Medulla oblongata (tissue), 1 donor: ENCODE results near the gene UBE2S.
"Not testable (repeated sequence)": the region's sequence is repeated elsewhere in the genome, so short reads cannot be mapped to it uniquely, and the experiment has no call there.

Experiments used
- DNase-seq: peaks from one replicate; pipeline ENCODE4 v3.0.0-alpha.2; 2015; ENCODE audit errors: extremely low spot score

Gene UBE2S

DNA sequence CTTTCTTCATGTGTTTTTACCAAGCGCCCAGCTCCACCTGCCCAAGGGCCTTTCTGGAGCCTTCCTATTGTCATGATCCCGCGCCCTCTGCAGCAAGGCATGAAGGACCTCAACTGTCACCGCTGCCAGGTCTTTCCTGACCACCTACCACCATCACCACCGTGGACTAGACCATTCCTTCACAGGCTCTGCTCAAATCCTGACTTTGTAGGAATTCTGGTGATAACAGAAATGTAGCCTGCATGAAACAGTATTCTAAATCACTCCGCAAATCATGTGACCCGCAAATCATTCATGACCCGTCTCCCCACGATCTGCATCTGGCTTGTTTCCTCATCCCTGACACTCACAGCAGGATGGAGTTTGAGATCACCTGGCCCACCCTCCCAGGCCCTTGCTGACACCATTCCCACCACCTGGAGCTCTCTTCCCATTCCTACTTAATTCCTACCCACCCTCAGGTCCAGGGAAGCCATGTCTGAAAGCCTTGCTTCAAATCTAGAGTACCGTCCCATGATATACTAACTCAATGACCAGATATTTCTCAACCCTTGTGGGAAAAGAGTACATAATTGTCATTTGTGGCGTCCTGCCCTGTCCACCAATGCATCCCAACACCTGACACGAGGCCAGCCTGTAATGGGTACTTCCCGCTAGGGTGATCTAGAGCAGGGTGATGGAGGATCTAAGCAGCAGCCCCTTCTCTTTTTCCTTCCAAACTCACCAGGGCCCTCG, 1.3 kb downstream of the UBE2S start:
- DNase-seq: no peak

DNA sequence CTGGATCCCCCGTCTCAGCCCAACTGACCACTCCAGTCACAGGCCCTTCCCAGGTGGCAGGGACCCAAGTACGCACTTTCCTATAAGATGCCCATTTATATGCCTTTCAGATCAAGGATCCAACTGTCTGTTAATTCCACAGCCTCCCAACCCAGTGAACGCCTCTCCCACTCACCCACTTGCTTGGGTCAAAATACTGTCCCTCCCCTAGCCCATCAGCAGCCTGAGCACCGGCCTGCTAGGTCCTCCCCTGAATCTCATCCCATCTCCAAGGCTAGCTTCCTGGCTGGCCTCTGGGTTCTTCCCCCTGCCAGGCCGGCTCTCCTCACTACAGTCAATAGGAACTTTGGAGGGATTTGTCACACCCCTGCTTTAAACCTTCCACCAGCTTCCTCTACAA, 1.9 kb downstream of the UBE2S start:
- no peak for DNase-seq

DNA sequence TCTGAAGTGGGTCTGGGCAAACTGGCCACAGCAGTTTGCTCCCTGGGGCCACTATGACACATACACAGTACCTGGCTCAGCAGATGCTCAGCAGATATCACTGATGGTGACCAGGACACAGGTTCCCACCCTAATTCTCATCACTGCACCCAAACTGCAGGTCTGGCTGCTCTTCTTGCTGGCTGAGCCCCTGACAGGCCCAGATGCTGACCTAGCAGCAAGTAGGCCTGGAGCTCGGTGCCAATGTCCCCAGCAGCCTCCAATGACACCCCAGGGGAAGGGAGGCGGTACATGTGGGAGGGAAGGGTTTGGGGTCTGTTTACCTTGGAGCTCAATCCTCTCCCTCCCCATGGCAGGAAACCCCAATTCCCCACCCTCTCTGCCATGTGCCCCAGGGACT, 5.1 kb downstream of the UBE2S start:
- no peak for DNase-seq

- DNase-seq: not testable (repeated sequence)
Observed at GRCh38 chr19:55401390-55401789, 6.2 kb downstream of the UBE2S start.

- no peak for DNase-seq
Observed at GRCh38 chr19:55400281-55401087, 7.1 kb downstream of the UBE2S start.

- no peak for DNase-seq
Observed at GRCh38 chr19:55398200-55398925, 9.2 kb downstream of the UBE2S start.

DNA sequence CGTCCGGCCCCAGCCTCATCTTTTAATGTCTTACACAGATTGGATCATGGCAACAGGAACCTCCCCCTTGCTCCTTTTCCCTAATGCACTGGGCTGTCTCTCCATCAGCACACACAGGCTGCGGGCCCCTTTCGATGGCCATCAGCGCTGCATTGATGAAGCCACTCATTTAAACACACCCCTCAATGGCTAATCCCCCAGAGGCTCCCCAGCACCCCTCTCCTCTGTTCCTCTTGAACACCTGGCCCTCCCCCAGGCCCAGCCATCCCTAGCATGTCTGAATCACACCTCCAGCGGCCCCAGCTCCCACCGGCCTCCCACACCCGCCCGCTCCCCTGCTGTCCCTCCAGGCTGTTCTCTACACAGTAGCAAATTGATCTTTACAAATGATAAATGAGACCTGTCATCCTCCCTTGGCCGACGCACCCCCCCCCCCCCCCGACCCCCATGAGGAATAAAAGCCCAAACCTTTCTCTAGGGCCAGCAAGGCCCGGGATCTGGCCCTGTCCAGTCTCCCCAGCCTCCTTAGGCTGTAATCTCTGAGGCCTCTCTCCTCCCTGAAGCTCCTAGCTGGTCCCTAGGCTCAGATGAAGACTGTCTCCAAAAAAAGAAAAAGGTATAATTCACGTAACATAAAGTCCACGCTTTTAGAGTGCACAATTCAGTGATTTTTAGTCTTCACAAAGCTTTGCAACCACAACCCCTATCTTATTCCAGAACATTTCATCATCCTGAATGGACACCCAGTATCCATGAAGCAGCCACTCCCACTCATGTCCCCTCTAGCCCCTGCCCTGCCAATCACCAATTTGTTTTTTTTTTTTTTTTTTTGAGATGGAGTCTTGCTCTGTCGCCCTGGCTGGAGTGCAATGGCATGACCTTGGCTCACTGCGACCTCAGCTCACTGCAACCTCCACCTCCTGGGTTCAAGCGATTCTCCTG, 14.5 kb downstream of the UBE2S start:
- no peak for DNase-seq

DNA sequence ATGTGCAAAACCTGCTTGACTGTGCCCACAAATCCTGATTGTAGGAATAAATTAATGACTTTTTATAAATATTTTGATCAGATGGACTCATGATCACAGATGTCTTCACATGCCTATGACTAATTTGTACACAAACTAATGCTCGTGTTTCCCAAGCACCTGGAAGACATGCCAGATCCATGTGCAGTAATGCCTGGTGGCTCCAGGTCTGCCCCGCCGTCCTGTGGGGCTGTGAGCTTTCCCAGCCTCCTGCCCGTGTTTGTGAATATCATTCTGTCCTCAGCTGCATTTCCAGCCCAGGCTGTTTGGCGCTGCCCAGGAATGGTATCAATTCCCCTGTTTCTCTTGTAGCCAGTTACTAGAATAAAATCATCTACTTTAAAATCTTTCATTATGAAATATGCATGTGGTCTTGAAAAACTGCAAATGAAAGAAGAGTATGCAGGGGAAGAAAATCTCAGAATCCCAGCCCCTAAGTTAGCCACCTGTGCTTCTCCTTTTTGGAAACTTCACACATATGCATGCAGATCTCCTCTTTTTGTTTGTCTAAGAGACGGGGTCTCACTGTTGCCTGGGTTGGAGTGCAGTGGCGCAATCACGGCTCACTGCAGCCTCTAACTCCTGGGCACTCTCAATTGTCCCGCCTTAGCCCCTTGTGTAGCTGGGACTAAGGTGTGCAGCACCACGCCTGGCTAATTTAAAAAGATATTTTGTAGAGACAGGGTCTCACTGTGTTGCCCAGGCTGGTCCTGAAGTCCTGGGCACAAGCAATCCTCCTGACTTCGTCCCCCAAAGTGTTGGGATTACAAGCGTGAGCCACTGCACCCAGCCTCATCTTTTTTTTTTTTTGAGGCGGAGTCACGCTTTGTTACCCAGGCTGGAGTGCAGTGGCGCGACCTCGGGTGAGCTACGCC, 15.6 kb downstream of the UBE2S start:
- DNase-seq: no peak

- no peak for DNase-seq
Observed at GRCh38 chr19:55391191-55391670, 16.4 kb downstream of the UBE2S start.

- no peak for DNase-seq
Observed at GRCh38 chr19:55390461-55390880, 17.1 kb downstream of the UBE2S start.

- no peak for DNase-seq
Observed at GRCh38 chr19:55389386-55390317, 17.9 kb downstream of the UBE2S start.

- DNase-seq: no peak
Observed at GRCh38 chr19:55387736-55388497, 19.7 kb downstream of the UBE2S start.

DNA sequence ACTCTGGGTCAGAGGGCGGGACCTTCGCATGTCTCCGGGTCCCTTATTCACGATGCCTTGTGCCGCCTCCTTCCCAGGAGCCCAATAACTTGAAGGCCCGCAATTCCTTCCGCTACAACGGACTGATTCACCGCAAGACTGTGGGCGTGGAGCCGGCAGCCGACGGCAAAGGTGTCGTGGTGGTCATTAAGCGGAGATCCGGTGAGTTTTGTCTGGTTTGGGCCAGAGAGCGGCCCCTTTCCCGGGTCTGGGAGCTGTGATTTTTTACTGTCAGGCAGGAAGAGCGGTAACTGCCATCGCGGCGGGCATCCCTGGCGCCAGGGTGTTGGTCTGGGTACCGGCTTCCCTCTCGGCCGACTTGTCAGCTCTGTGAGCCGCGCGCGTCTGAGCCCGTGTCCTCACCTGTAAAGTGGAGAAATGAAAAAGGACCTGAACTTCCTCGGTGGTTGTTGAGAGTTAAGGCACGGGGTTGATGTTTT, 21.1 kb downstream of the UBE2S start:
- no peak for DNase-seq

GRCh38 chr19:55385724-55386492, 21.7 kb downstream of the UBE2S start, which contains the start of gene RPL28:
Gene RPL28 (plus strand): TSS chr19:55385932. CDS start chr19:55386358, 426 bp downstream.
- DNase-seq: peak; percentile 99

DNA sequence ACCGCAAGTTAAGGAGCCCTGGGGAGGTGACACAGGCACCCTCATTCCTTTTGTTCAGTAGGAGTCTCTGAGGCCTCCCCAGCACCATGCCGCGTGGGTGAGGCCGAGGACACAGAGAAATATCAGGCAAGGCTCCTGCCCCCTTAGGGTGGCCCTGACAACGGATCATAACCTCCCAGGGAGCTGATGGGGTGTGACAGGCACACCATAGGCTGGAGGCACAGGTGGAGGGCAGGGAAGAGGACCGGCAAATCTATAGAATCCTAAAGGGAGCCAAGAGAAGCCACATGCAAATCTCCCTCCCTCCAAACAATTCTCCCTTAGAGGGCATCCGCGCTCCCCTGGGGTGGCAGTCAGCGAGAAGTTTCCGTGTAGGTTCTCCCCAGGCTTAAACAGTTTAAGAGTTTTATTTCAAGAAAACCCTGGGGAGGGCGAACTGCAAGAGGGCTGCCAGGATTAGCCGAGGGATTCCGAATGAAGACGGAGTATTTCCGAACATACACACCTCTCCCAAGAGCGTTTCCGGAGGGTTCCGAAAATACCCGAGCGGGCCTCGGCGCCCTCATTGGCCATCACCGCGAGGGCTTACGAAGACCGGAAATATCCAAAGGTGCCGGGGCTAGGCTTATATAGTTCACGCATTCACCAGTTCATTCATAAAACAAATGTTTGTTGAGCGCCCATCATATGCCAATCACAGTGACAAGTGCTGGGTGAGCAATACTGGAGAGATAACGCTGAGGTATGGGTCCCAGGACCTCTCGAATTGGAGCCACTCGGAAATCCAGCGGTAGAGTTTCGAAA, 22.5 kb downstream of the UBE2S start:
- DNase-seq: peak; percentile 98
